ENCODE data around the gene TRERF1.

- TF ChIP-seq, protein P1, sequence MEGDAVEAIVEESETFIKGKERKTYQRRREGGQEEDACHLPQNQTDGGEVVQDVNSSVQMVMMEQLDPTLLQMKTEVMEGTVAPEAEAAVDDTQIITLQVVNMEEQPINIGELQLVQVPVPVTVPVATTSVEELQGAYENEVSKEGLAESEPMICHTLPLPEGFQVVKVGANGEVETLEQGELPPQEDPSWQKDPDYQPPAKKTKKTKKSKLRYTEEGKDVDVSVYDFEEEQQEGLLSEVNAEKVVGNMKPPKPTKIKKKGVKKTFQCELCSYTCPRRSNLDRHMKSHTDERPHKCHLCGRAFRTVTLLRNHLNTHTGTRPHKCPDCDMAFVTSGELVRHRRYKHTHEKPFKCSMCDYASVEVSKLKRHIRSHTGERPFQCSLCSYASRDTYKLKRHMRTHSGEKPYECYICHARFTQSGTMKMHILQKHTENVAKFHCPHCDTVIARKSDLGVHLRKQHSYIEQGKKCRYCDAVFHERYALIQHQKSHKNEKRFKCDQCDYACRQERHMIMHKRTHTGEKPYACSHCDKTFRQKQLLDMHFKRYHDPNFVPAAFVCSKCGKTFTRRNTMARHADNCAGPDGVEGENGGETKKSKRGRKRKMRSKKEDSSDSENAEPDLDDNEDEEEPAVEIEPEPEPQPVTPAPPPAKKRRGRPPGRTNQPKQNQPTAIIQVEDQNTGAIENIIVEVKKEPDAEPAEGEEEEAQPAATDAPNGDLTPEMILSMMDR (IDR thresholded peaks at IDR 0.05) = no peak
- TF ChIP-seq POLR2A (IDR thresholded peaks at IDR 0.05) (no peak), EP300 (IDR thresholded peaks at IDR 0.05) (no peak)
Observed at GRCh38 chr6:42264162-42264851, 187.4 kb downstream of the TRERF1 start.
